IMR-90 (cell line): ENCODE data around the gene UQCC5. TPM values are rescaled to one million over a fixed set of nuclear protein-coding genes. Genes with fewer than 3 reads are reported as not detected.

Experiments
- ATAC-seq: fragments of 200-7000 bp; cut with Tn5 transposase; 2 replicates; pipeline ENCODE4 v1.9.1; 2020; ENCODE audit warnings: low read depth, mild to moderate bottlenecking, moderate library complexity
- BruUV-seq: library from RNA; stranded (reverse); fragments of 400-500 nt; replicated peaks from 2 replicates; lab custom pipeline; 2021; lab: Mats Ljungman, UMichigan
- CTCF ChIA-PET: fragments of 300-600 bp; formaldehyde crosslinking; extraction: SDS; loops from one replicate; lab custom pipeline; 2021; ENCODE audit warnings: antibody characterized with exemption; lab: Yijun Ruan, JAX
- POLR2A ChIA-PET: fragments of 300-600 bp; sonication (Branson Sonifier 250); formaldehyde crosslinking; loops from one replicate; lab custom pipeline; 2022; ENCODE audit warnings: antibody characterized with exemption; ENCODE audit not compliant: unreplicated experiment; lab: Charles Lee
- DNase-seq: peaks from one replicate; pipeline ENCODE4 v3.0.0; 2013
- H2AFZ ChIP-seq: replicated peaks from 2 replicates; pipeline ENCODE3; 2013; ENCODE audit warnings: low read length, mild to moderate bottlenecking; ENCODE audit not compliant: poor library complexity
- H2AK5ac ChIP-seq: 2 replicates; pipeline ENCODE4 v1.6.1; 2013; ENCODE audit warnings: low read depth, low read length, inconsistent platforms
- H2AK9ac ChIP-seq: replicated peaks from 2 replicates; pipeline ENCODE3; 2013; ENCODE audit warnings: mild to moderate bottlenecking, low read depth, low read length, moderate library complexity; ENCODE audit not compliant: poor library complexity
- H2BK120ac ChIP-seq: 2 replicates; pipeline ENCODE4 v1.6.1; 2013; ENCODE audit warnings: low read depth, low read length, inconsistent platforms
- H2BK15ac ChIP-seq: 3 replicates; pipeline ENCODE4 v1.6.1; 2013; ENCODE audit warnings: low read depth, low read length, inconsistent platforms
- H2BK20ac ChIP-seq: 2 replicates; pipeline ENCODE4 v1.6.1; 2013; ENCODE audit warnings: low read depth, mild to moderate bottlenecking, inconsistent platforms, low read length, moderate library complexity
- H2BK5ac ChIP-seq: 2 replicates; pipeline ENCODE4 v1.6.1; 2013; ENCODE audit warnings: mild to moderate bottlenecking, low read depth, low read length, inconsistent platforms; ENCODE audit not compliant: poor library complexity, severe bottlenecking
- H3K14ac ChIP-seq: replicated peaks from 2 replicates; pipeline ENCODE4 v1.6.1; 2013; ENCODE audit warnings: low read depth, low read length, inconsistent platforms
- H3K18ac ChIP-seq: 2 replicates; pipeline ENCODE4 v1.6.1; 2013; ENCODE audit warnings: low read depth, low read length, control low read depth
- H3K23ac ChIP-seq: 2 replicates; pipeline ENCODE4 v1.6.1; 2013; ENCODE audit warnings: low read depth, low read length, inconsistent platforms
- H3K27ac ChIP-seq: 2 replicates; pipeline ENCODE4 v1.5.1; 2013; ENCODE audit warnings: mild to moderate bottlenecking, control low read depth, low read length; ENCODE audit not compliant: insufficient read depth
- H3K27me3 ChIP-seq: 2 replicates; pipeline ENCODE4 v1.6.1; 2013; ENCODE audit warnings: low read length; ENCODE audit not compliant: control insufficient read depth, insufficient read depth
- H3K36me3 ChIP-seq: 2 replicates; pipeline ENCODE4 v1.6.1; 2013; ENCODE audit warnings: low read length, mixed read lengths; ENCODE audit not compliant: control insufficient read depth, insufficient read depth
- H3K4ac ChIP-seq: 2 replicates; pipeline ENCODE4 v1.6.1; 2013; ENCODE audit warnings: low read depth, low read length, inconsistent platforms
- H3K4me1 ChIP-seq: 2 replicates; pipeline ENCODE4 v1.6.1; 2013; ENCODE audit warnings: low read length, mixed read lengths; ENCODE audit not compliant: control insufficient read depth, insufficient read depth
- H3K4me2 ChIP-seq: 2 replicates; pipeline ENCODE4 v1.6.1; 2013; ENCODE audit warnings: low read depth, mild to moderate bottlenecking, control low read depth, low read length, moderate library complexity
- H3K4me3 ChIP-seq: 2 replicates; pipeline ENCODE4 v1.5.1; 2013; ENCODE audit warnings: low read depth, mild to moderate bottlenecking, control low read depth, low read length, moderate library complexity; ENCODE audit not compliant: insufficient read depth
- H3K56ac ChIP-seq: 2 replicates; pipeline ENCODE4 v1.6.1; 2013; ENCODE audit warnings: low read length, inconsistent platforms; ENCODE audit not compliant: insufficient read depth; ENCODE audit errors: extremely low read depth
- H3K79me1 ChIP-seq, 2 experiments: 2 replicates each; pipeline ENCODE4 v1.6.1; 2013; ENCODE audit warnings: low read length in 2 of 2, inconsistent platforms in 1 of 2, low read depth in 1 of 2
- H3K9ac ChIP-seq: 2 replicates; pipeline ENCODE4 v1.6.1; 2013; ENCODE audit warnings: low read depth, low read length, control low read depth
- H3K9me1 ChIP-seq: 2 replicates; pipeline ENCODE4 v1.6.1; 2013; ENCODE audit warnings: low read length, inconsistent platforms; ENCODE audit not compliant: insufficient read depth
- H3K9me3 ChIP-seq: 2 replicates; pipeline ENCODE4 v1.6.1; 2013; ENCODE audit warnings: low read length; ENCODE audit not compliant: control insufficient read depth, insufficient read depth
- H4K20me1 ChIP-seq: 2 replicates; pipeline ENCODE4 v1.6.1; 2013; ENCODE audit warnings: low read length, inconsistent platforms; ENCODE audit not compliant: insufficient read depth
- H4K5ac ChIP-seq: 2 replicates; pipeline ENCODE4 v1.6.1; 2013; ENCODE audit warnings: mild to moderate bottlenecking, low read depth, low read length, control low read depth
- H4K8ac ChIP-seq, 2 experiments: 2 replicates each; pipeline ENCODE4 v1.6.1; 2013; ENCODE audit warnings: low read depth in 2 of 2, low read length in 2 of 2, control low read depth in 1 of 2, inconsistent platforms in 1 of 2
- H4K91ac ChIP-seq: 2 replicates; pipeline ENCODE4 v1.6.1; 2013; ENCODE audit warnings: low read depth, low read length, inconsistent platforms; ENCODE audit not compliant: insufficient read depth
- BHLHE40 ChIP-seq: fragments of 150-350 bp; IDR thresholded peaks from 2 replicates; pipeline ENCODE4 v1.6.1; 2016; ENCODE audit warnings: mild to moderate bottlenecking, low read depth, low read length
- CEBPB ChIP-seq: IDR thresholded peaks from 2 replicates; pipeline ENCODE4 v1.6.1; 2012; ENCODE audit warnings: low read depth, low read length, improper control_type of control experiment
- FOS ChIP-seq: fragments of 150-350 bp; IDR thresholded peaks from 2 replicates; pipeline ENCODE4 v1.6.1; 2016; ENCODE audit warnings: low read depth, low read length
- MAZ ChIP-seq: IDR thresholded peaks from 2 replicates; pipeline ENCODE4 v1.6.1; 2012; ENCODE audit warnings: low read depth, mild to moderate bottlenecking, low read length, improper control_type of control experiment, moderate library complexity, borderline replicate concordance
- MXI1 ChIP-seq: IDR thresholded peaks from 2 replicates; pipeline ENCODE4 v1.6.1; 2012; ENCODE audit warnings: low read depth, mild to moderate bottlenecking, low read length, moderate library complexity, borderline replicate concordance
- NFE2L2 ChIP-seq: fragments of 150-350 bp; IDR thresholded peaks from 2 replicates; pipeline ENCODE4 v1.6.1; 2016; ENCODE audit warnings: low read depth, mild to moderate bottlenecking, low read length
- POLR2A ChIP-seq: IDR thresholded peaks from 2 replicates; pipeline ENCODE4 v1.6.1; 2012; ENCODE audit warnings: mild to moderate bottlenecking, low read depth, low read length
- RFX5 ChIP-seq: IDR thresholded peaks from 2 replicates; pipeline ENCODE4 v1.8.0; 2012; ENCODE audit warnings: low read depth, mild to moderate bottlenecking, low read length, moderate library complexity
- USF2 ChIP-seq: fragments of 150-350 bp; IDR thresholded peaks from 2 replicates; pipeline ENCODE4 v1.6.1; 2017; ENCODE audit warnings: mild to moderate bottlenecking, antibody characterized with exemption, low read length, low read depth
- dilution Hi-C: fragments of 300-500 bp; cut with HindIII; formaldehyde crosslinking; loops from one replicate; pipeline ENCODE4 v1.14.3; 2018; ENCODE audit warnings: low sequenced_read_pairs; ENCODE audit not compliant: unreplicated experiment
- in situ Hi-C: fragments of 300-500 bp; cut with MboI; formaldehyde crosslinking; loops from 3 replicates; pipeline ENCODE4 v1.14.3; 2019; ENCODE audit warnings: low sequenced_read_pairs, inconsistent platforms, mixed read lengths
- intact Hi-C: fragments of 100-400 bp; cut with micrococcal nuclease; formaldehyde crosslinking; loops from 2 replicates; pipeline ENCODE4 v1.10.0; 2022
- polyA plus RNA-seq, 3 experiments: library from polyadenylated mRNA; depleted of rRNA; stranded (reverse); fragments of >200 nt; gene quantifications; 2 replicates each; pipeline ENCODE4 v1.2.3, GENCODE V29; 2012; ENCODE audit warnings: low replicate concordance in 1 of 3
- total RNA-seq: library from RNA; depleted of rRNA; stranded (reverse); fragments of >200 nt; gene quantifications from 2 replicates; pipeline ENCODE4 v1.2.3, GENCODE V29; 2012
- TF ChIP-seq, protein P1 (sequence below): fragments of 150-350 bp; IDR thresholded peaks from 2 replicates; pipeline ENCODE4 v1.6.1; 2016; ENCODE audit warnings: low read depth, mild to moderate bottlenecking, low read length, moderate library complexity, borderline replicate concordance

UQCC5 gene
- total and polyA plus RNA-seq, 2 of the 4 experiments (the other 2 are of a cell fraction): 1.1 to 16.9 TPM

GRCh38 chr3:52551118-52551517 is 14.7 kb downstream of the UQCC5 start:
- H2AK9ac ChIP-seq: no peak overlapping the region
- H4K5ac ChIP-seq: no peak overlapping the region
- in situ Hi-C loops: no loop called here
- no peak overlapping the region for H2BK5ac ChIP-seq
- H2AK5ac ChIP-seq: no peak overlapping the region
- H3K27me3 ChIP-seq: no peaks in the 10 kb centered on the region
- DNase-seq: no peak
- H2BK20ac ChIP-seq: no peak overlapping the region
- H2BK15ac ChIP-seq: no peak overlapping the region
- no peak overlapping the region for H3K23ac ChIP-seq
- H3K4ac ChIP-seq: no peak overlapping the region
- no peak overlapping the region for H3K27ac ChIP-seq
- no peak overlapping the region for H3K18ac ChIP-seq
- ChIA-PET CTCF (interaction anchor here (0.6 kb wide), 1 partner anchor 10 kb away, joined by 3 read pairs; no protein-coding TSS in a partner anchor), POLR2A (no interaction called here)
- ATAC-seq: no peak
- no peak overlapping the region for H4K8ac ChIP-seq
- peaks cover 38% of the 10 kb centered on the region for H3K36me3 ChIP-seq
- H2AFZ ChIP-seq: no peak overlapping the region
- H3K4me1 ChIP-seq: no peaks in the 10 kb centered on the region; the same call in 1 of the 2 replicates
- BruUV-seq: no TSS peak
- no peak overlapping the region for H2BK120ac ChIP-seq
- intact Hi-C loops: no loop called here
- H3K56ac ChIP-seq: no peak overlapping the region
- no peak for TF ChIP-seq CEBPB
- no peak for TF ChIP-seq BHLHE40
- TF ChIP-seq, protein P1, sequence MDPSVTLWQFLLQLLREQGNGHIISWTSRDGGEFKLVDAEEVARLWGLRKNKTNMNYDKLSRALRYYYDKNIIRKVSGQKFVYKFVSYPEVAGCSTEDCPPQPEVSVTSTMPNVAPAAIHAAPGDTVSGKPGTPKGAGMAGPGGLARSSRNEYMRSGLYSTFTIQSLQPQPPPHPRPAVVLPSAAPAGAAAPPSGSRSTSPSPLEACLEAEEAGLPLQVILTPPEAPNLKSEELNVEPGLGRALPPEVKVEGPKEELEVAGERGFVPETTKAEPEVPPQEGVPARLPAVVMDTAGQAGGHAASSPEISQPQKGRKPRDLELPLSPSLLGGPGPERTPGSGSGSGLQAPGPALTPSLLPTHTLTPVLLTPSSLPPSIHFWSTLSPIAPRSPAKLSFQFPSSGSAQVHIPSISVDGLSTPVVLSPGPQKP: no peak
- no peak for TF ChIP-seq USF2
- no peak for TF ChIP-seq MAZ
- no peak for TF ChIP-seq FOS
- TF ChIP-seq NFE2L2: no peak
- no peak for TF ChIP-seq MXI1
- TF ChIP-seq RFX5: no peak
- no peak for TF ChIP-seq POLR2A
- peaks cover 6% of the 10 kb centered on the region; the same call in 1 of the 2 replicates for H3K9me1 ChIP-seq
- H4K20me1 ChIP-seq: peaks cover 6% of the 10 kb centered on the region; the same call in 1 of the 2 replicates
- no peak overlapping the region for H4K91ac ChIP-seq
- H3K4me2 ChIP-seq: no peak overlapping the region
- no peak overlapping the region for H3K9ac ChIP-seq
- no peak overlapping the region for H3K4me3 ChIP-seq
- H3K9me3 ChIP-seq: no peaks in the 10 kb centered on the region
- H3K14ac ChIP-seq: no peak overlapping the region
- H3K79me1 ChIP-seq: peaks cover 6 to 29% of the 10 kb centered on the region in 2 experiments
- dilution Hi-C loops: no loop called here
